Esophagus mucosa (tissue), 1 donor: Measurements from ENCODE around the gene HTR1A. TPM values are rescaled to one million over a fixed set of nuclear protein-coding genes. Genes with fewer than 3 reads are reported as not detected.

Source experiments
- total RNA-seq: library from RNA; stranded (reverse); gene quantifications from one replicate; pipeline ENCODE4 v1.2.4, GENCODE V29; 2023
- donor health status: DM: yes; HTN: yes; CAD: no.

HTR1A gene
- total RNA-seq, 1 donor from 2014 or later, result not detected

Other genes starting within 250 kb of the HTR1A start
- gene RNF180, start 203.4 kb upstream of the HTR1A start, total RNA-seq, result 2.8 TPM